ENCODE results near the gene IL3. TPM values are rescaled to one million over a fixed set of nuclear protein-coding genes. Genes with fewer than 3 reads are reported as not detected.

Gene IL3
- total RNA-seq, 1 donor from 2014 or later = not detected

DNA sequence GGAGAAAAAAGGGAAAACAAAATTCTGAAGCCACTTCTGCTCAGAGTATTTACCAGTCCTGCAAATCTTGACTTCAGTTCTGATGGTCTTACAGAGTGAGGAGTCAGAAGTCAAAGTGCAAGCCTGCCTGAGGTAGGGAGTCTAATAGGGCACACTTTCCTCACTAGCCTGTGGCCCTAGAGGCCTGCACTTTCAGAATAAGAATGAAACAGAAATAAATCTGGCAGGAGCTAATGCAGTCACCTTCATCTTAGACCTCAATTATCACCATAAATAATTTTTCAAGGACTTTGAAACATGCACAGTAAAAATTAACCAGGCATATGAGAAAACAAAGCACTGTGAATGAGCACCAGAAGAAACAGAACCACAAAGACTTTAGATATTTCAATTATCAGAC, 28.3 kb upstream of the IL3 start:
- Mint-ChIP-seq H3K27me3 (ENCODE audit: unreplicated experiment) (peaks cover 5% of the 10 kb centered on the region), H3K4me3 (ENCODE audit: unreplicated experiment) (no peak overlapping the region), H3K9me3 (ENCODE audit: unreplicated experiment) (no peaks in the 10 kb centered on the region), H3K36me3 (ENCODE audit: unreplicated experiment) (peaks cover 10% of the 10 kb centered on the region), H3K27ac (ENCODE audit: unreplicated experiment) (no peak overlapping the region), H3K4me1 (ENCODE audit: low read depth, unreplicated experiment) (no peaks in the 10 kb centered on the region)
- TF ChIP-seq, protein P1, sequence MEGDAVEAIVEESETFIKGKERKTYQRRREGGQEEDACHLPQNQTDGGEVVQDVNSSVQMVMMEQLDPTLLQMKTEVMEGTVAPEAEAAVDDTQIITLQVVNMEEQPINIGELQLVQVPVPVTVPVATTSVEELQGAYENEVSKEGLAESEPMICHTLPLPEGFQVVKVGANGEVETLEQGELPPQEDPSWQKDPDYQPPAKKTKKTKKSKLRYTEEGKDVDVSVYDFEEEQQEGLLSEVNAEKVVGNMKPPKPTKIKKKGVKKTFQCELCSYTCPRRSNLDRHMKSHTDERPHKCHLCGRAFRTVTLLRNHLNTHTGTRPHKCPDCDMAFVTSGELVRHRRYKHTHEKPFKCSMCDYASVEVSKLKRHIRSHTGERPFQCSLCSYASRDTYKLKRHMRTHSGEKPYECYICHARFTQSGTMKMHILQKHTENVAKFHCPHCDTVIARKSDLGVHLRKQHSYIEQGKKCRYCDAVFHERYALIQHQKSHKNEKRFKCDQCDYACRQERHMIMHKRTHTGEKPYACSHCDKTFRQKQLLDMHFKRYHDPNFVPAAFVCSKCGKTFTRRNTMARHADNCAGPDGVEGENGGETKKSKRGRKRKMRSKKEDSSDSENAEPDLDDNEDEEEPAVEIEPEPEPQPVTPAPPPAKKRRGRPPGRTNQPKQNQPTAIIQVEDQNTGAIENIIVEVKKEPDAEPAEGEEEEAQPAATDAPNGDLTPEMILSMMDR (IDR thresholded peaks at IDR 0.05; ENCODE audit: partially characterized antibody, unreplicated experiment) = no peak
- DNase-seq = no peak

GRCh38 chr5:132033122-132033521, 27.3 kb upstream of the IL3 start:
- Mint-ChIP-seq H3K4me3 (ENCODE audit: unreplicated experiment) (no peak overlapping the region), H3K27ac (ENCODE audit: unreplicated experiment) (no peak overlapping the region), H3K9me3 (ENCODE audit: unreplicated experiment) (no peaks in the 10 kb centered on the region), H3K36me3 (ENCODE audit: unreplicated experiment) (peaks cover 5% of the 10 kb centered on the region), H3K4me1 (ENCODE audit: low read depth, unreplicated experiment) (no peaks in the 10 kb centered on the region), H3K27me3 (ENCODE audit: unreplicated experiment) (peaks cover 5% of the 10 kb centered on the region)
- DNase-seq = no peak
- TF ChIP-seq, protein P1 (IDR thresholded peaks at IDR 0.05; ENCODE audit: partially characterized antibody, unreplicated experiment) = no peak

DNA sequence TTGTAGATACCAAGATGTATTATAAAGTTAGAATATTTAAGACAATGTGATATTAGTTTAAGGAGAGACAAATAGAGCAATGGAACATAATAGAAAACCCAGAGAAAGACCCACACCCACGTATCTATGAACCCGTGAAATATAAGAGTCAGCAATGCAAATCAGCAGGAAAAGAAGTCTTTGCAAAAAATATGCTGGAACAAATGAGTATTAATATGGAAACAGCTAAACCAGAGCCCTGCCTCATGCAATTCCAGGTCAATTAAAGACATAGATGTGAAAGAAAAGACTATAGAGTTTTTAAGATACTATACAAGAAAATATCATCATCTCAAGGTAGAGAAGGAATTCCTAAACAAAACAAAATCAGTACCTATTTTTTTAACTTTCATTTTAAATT, 23.1 kb upstream of the IL3 start:
- no peaks in the 10 kb centered on the region for H3K9me3 Mint-ChIP-seq (ENCODE audit: unreplicated experiment)
- H3K4me1 Mint-ChIP-seq (ENCODE audit: low read depth, unreplicated experiment) = no peaks in the 10 kb centered on the region
- no peak for DNase-seq
- TF ChIP-seq, protein P1 (IDR thresholded peaks at IDR 0.05; ENCODE audit: partially characterized antibody, unreplicated experiment) = no peak
- H3K27ac Mint-ChIP-seq (ENCODE audit: unreplicated experiment) = no peak overlapping the region
- peaks cover 5% of the 10 kb centered on the region for H3K36me3 Mint-ChIP-seq (ENCODE audit: unreplicated experiment)
- no peak overlapping the region for H3K4me3 Mint-ChIP-seq (ENCODE audit: unreplicated experiment)
- no peaks in the 10 kb centered on the region for H3K27me3 Mint-ChIP-seq (ENCODE audit: unreplicated experiment)

GRCh38 chr5:132044207-132044606, 16.2 kb upstream of the IL3 start:
- no peak overlapping the region for H3K4me3 Mint-ChIP-seq (ENCODE audit: unreplicated experiment)
- TF ChIP-seq, protein P1 (IDR thresholded peaks at IDR 0.05; ENCODE audit: partially characterized antibody, unreplicated experiment) = no peak
- DNase-seq = peak; percentile 6
- no peaks in the 10 kb centered on the region for H3K4me1 Mint-ChIP-seq (ENCODE audit: low read depth, unreplicated experiment)
- no peak overlapping the region for H3K27ac Mint-ChIP-seq (ENCODE audit: unreplicated experiment)
- no peaks in the 10 kb centered on the region for H3K27me3 Mint-ChIP-seq (ENCODE audit: unreplicated experiment)
- no peaks in the 10 kb centered on the region for H3K36me3 Mint-ChIP-seq (ENCODE audit: unreplicated experiment)
- no peaks in the 10 kb centered on the region for H3K9me3 Mint-ChIP-seq (ENCODE audit: unreplicated experiment)

DNA sequence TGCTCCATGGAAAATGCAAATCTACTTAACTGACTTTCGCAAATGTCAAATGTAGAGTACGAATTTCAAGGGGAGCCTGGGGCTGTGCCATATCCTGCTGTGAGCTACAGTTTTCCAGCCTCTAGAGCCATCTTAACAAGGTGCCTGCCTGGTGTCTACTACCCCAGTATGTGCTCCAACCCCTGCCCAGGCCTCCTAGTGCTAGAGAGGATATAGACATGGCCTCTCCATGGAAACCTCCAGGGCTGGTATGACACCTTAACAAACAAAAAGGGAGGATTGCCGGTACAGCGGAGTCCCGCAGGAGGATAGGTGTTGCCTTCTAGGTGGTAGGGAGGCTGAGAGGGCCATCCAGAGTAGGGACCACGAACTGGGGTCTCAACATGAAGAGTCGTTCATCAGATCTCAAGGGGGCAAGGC, 13.6 kb upstream of the IL3 start:
- DNase-seq = peak; percentile 2
- no peaks in the 10 kb centered on the region for H3K9me3 Mint-ChIP-seq (ENCODE audit: unreplicated experiment)
- TF ChIP-seq, protein P1 (IDR thresholded peaks at IDR 0.05; ENCODE audit: partially characterized antibody, unreplicated experiment) = no peak
- H3K27me3 Mint-ChIP-seq (ENCODE audit: unreplicated experiment) = peaks cover 7% of the 10 kb centered on the region
- H3K36me3 Mint-ChIP-seq (ENCODE audit: unreplicated experiment) = no peaks in the 10 kb centered on the region
- peaks cover 12% of the 10 kb centered on the region for H3K4me1 Mint-ChIP-seq (ENCODE audit: low read depth, unreplicated experiment)
- no peak overlapping the region for H3K4me3 Mint-ChIP-seq (ENCODE audit: unreplicated experiment)
- no peak overlapping the region for H3K27ac Mint-ChIP-seq (ENCODE audit: unreplicated experiment)

Data from glutamatergic neuron (in vitro differentiated cells).